KMS-11 (cell line): ENCODE results near the gene PPHLN1.
A peak's percentile ranks its signal among the peaks of the same experiment; 100 is the strongest.
"Not testable (repeated sequence)": the region's sequence is repeated elsewhere in the genome, so short reads cannot be mapped to it uniquely, and the experiment has no call there.

Experiments used
- H2AFZ ChIP-seq: fragments of 200-600 bp; sonication (generic); 2 replicates; pipeline ENCODE4 v1.6.1; 2016; ENCODE audit warnings: antibody characterized with exemption, mixed run types, low read depth
- H3K27ac ChIP-seq: fragments of 200-600 bp; sonication (generic); 2 replicates; pipeline ENCODE4 v1.6.1; 2016; ENCODE audit warnings: mild to moderate bottlenecking, mixed run types
- H3K27me3 ChIP-seq: fragments of 200-600 bp; sonication (generic); 2 replicates; pipeline ENCODE4 v1.6.1; 2017; ENCODE audit warnings: mild to moderate bottlenecking, low read depth, mixed run types, moderate library complexity; ENCODE audit not compliant: insufficient read depth
- H3K36me3 ChIP-seq: fragments of 200-600 bp; sonication (generic); 2 replicates; pipeline ENCODE4 v1.6.1; 2017; ENCODE audit warnings: mild to moderate bottlenecking, mixed run types; ENCODE audit not compliant: insufficient read depth
- H3K4me1 ChIP-seq: fragments of 200-600 bp; sonication (generic); 2 replicates; pipeline ENCODE4 v1.6.1; 2016; ENCODE audit warnings: mild to moderate bottlenecking, low read depth, mixed run types; ENCODE audit not compliant: poor library complexity, severe bottlenecking
- H3K4me2 ChIP-seq: fragments of 200-600 bp; sonication (generic); 2 replicates; pipeline ENCODE4 v1.7.0; 2016; ENCODE audit warnings: mild to moderate bottlenecking, mixed run types
- H3K4me3 ChIP-seq: fragments of 200-600 bp; sonication (generic); IDR thresholded peaks from 2 replicates; pipeline ENCODE4 v1.6.1; 2017; ENCODE audit warnings: low read depth, low read length, mixed read lengths; ENCODE audit not compliant: insufficient read depth
- H3K79me2 ChIP-seq: fragments of 200-600 bp; sonication (generic); 2 replicates; pipeline ENCODE4 v1.6.1; 2016; ENCODE audit warnings: low read depth, mixed run types; ENCODE audit not compliant: insufficient read depth
- H3K9ac ChIP-seq: fragments of 200-600 bp; sonication (generic); 2 replicates; pipeline ENCODE4 v1.6.1; 2016; ENCODE audit warnings: mild to moderate bottlenecking, mixed run types
- H4K20me1 ChIP-seq: fragments of 200-600 bp; sonication (generic); 2 replicates; pipeline ENCODE4 v1.6.1; 2016; ENCODE audit warnings: mild to moderate bottlenecking, mixed run types; ENCODE audit not compliant: insufficient read depth
- TF ChIP-seq, protein P1 (sequence below): fragments of 200-600 bp; sonication (generic); conservative IDR thresholded peaks from 2 replicates; pipeline ENCODE4 v1.6.1; 2017; ENCODE audit warnings: low read depth, mild to moderate bottlenecking, antibody characterized with exemption, low read length, moderate library complexity, mixed read lengths

Gene PPHLN1

DNA sequence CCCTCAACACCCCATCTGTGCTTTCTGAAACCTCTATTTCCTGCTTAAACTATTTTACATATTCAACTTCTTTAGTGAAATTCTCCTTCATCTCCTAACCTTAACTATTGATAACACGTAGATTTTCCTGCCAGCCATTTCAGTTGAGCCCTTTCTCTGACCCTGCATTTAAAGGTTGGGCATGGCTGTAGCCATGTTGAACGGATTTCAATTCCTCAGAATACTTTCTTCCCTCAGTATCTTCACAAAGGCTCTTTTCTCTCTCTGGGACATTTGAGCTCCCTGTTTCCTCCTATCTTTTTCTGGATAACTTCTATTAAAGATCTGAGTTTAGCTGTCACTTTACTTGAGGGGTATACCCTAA lies 1.2 kb downstream of the PPHLN1 start:
- Histone ChIP-seq H3K27me3 (no peaks in the 10 kb centered on the region), H4K20me1 (peaks cover 10% of the 10 kb centered on the region; the same call in 1 of the 2 replicates), H3K4me3 (peak overlapping the region; percentile 16), H3K79me2 (peaks cover 62% of the 10 kb centered on the region), H3K4me1 (peaks cover 29% of the 10 kb centered on the region), H3K27ac (peak overlapping the region; percentile 68; the same call in 1 of the 2 replicates), H3K36me3 (no peaks in the 10 kb centered on the region), H3K4me2 (peak overlapping the region; percentile 79), H3K9ac (peak overlapping the region; percentile 69; the same call in 1 of the 2 replicates), H2AFZ (no peak overlapping the region)
- TF ChIP-seq, protein P1, sequence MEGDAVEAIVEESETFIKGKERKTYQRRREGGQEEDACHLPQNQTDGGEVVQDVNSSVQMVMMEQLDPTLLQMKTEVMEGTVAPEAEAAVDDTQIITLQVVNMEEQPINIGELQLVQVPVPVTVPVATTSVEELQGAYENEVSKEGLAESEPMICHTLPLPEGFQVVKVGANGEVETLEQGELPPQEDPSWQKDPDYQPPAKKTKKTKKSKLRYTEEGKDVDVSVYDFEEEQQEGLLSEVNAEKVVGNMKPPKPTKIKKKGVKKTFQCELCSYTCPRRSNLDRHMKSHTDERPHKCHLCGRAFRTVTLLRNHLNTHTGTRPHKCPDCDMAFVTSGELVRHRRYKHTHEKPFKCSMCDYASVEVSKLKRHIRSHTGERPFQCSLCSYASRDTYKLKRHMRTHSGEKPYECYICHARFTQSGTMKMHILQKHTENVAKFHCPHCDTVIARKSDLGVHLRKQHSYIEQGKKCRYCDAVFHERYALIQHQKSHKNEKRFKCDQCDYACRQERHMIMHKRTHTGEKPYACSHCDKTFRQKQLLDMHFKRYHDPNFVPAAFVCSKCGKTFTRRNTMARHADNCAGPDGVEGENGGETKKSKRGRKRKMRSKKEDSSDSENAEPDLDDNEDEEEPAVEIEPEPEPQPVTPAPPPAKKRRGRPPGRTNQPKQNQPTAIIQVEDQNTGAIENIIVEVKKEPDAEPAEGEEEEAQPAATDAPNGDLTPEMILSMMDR = no peak

DNA sequence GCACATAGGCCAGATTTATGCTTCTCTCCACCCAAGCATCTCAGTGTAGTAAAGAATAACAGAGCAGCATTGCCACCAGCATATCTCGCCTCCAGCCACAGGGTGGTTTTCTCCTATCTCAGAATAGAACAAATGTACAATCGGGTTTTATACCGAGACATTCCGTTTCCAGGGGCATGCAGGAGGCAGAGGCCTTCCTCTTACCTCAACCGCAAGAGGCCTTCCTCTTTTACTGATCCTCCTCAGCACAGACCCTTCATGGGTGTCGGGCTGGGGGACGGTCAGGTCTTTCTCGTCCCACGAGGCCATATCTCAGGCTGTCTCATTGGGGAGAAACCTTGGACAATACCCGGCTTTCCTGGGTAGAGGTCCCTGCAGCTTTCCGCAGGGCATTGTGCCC lies 4.1 kb downstream of the PPHLN1 start:
- H2AFZ ChIP-seq, H3K4me3 ChIP-seq, H3K27ac ChIP-seq, H3K9ac ChIP-seq, H3K36me3 ChIP-seq, H3K27me3 ChIP-seq, H3K4me2 ChIP-seq: not testable (repeated sequence)
- Histone ChIP-seq H3K4me1 (peaks cover 36% of the 10 kb centered on the region), H3K79me2 (peaks cover 88% of the 10 kb centered on the region), H4K20me1 (peaks cover 18% of the 10 kb centered on the region; the same call in 1 of the 2 replicates)

DNA sequence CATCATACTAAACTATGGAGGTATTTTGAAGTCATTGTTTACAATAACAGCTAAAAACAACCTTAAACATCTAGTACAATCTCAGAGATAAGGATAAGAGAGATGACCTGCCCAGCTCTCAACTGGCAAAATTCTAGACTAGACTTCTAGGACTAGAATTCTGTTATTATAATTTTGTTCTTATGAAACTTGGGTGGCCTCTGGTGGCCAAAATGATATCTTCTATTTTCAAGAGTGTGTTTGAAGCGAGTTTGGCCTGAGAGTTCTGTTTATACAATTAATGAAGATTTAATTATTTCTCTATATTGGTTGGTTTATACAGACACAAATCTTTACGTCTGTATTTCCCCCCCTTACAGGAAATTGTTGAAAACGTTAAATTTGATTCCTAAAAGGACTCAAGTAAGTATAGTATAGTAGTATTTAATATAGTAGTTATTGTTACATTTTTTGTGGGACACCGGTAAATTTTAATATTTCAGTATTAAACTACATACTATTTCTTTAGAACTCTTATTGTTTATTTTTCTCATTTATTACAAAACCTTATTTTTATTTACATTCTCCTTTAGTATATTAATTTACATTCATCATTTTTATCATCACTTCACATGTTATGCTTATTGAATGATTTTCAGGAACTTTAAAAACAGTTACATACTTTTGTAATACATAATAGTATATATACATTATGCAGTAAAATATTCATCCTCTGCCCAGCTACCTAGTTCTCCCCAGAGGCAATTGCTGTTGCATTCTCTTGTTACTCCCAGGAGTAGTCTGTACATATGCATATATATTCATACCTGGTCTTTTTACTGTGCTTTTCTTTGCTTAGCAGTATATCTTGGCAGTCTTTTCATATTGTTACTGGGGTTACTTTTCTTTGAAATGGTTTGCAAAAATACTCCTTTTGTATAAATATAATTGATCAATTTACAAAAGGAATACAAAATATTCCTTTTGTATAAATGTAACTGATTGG lies 6.6 kb downstream of the PPHLN1 start:
- TF ChIP-seq, protein P1 = peak; percentile 80
- Histone ChIP-seq H3K36me3 (peaks cover 5% of the 10 kb centered on the region; the same call in 1 of the 2 replicates), H3K27ac (no peak overlapping the region), H3K4me3 (no peak overlapping the region), H3K9ac (no peak overlapping the region), H3K4me1 (peaks cover 30% of the 10 kb centered on the region), H4K20me1 (peaks cover 18% of the 10 kb centered on the region; the same call in 1 of the 2 replicates), H2AFZ (no peak overlapping the region), H3K79me2 (peaks cover 93% of the 10 kb centered on the region), H3K27me3 (no peaks in the 10 kb centered on the region), H3K4me2 (no peak overlapping the region)

DNA sequence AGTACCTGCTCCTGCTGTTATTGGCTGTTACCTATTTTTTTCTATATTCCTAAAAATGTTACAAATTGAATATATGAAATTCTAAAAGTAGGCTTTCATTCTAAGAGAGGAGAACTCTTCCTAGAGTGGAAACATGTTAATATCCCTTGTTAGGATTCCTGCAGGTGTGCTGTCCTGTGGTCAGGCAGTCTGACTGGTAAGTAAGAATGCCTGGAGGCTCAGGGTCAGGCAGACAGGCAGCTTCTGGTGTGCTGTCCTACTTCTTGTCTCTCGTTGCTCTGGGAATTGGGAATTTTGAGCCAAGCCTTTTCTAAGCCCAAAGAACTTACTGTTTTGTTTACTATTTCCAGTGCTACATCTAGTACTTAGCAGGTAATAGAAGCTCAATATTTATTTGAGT lies 10.3 kb downstream of the PPHLN1 start:
- Histone ChIP-seq H2AFZ (no peak overlapping the region), H3K4me3 (no peak overlapping the region), H3K9ac (no peak overlapping the region), H3K4me2 (no peak overlapping the region), H3K27ac (no peak overlapping the region), H3K4me1 (peaks cover 25% of the 10 kb centered on the region), H3K79me2 (peaks cover 69% of the 10 kb centered on the region), H3K36me3 (peaks cover 5% of the 10 kb centered on the region; the same call in 1 of the 2 replicates), H4K20me1 (peaks cover 17% of the 10 kb centered on the region; the same call in 1 of the 2 replicates), H3K27me3 (no peaks in the 10 kb centered on the region)
- TF ChIP-seq, protein P1 = no peak
